Subcutaneous abdominal adipose tissue (tissue), 5 donors: ENCODE measurements around the gene GOLGA7B.

ENCODE experiments used
- H3K27ac ChIP-seq: one replicate; pipeline ENCODE4 v1.7.0; 2013; ENCODE audit warnings: low read depth, mild to moderate bottlenecking, inconsistent platforms, low read length, moderate library complexity
- H3K27me3 ChIP-seq, 5 donors: one replicate each; pipeline ENCODE4 v1.7.0; 2013; ENCODE audit warnings: low read length in 5 of 5, inconsistent platforms in 1 of 5; ENCODE audit not compliant: control insufficient read depth in 5 of 5, insufficient read depth in 4 of 5
- H3K36me3 ChIP-seq, 5 donors: one replicate each; pipeline ENCODE4 v1.7.0; 2013; ENCODE audit warnings: low read length in 5 of 5; ENCODE audit not compliant: control insufficient read depth in 5 of 5, insufficient read depth in 5 of 5
- H3K4me1 ChIP-seq, 5 donors: one replicate each; pipeline ENCODE4 v1.7.0; 2013; ENCODE audit warnings: low read length in 5 of 5, mild to moderate bottlenecking in 3 of 5, moderate library complexity in 1 of 5; ENCODE audit not compliant: control insufficient read depth in 5 of 5, insufficient read depth in 5 of 5
- H3K4me3 ChIP-seq, 5 donors: one replicate each; pipeline ENCODE4 v1.7.0; 2013; ENCODE audit warnings: low read length in 5 of 5, low read depth in 1 of 5
- H3K9ac ChIP-seq, 5 donors: one replicate each; pipeline ENCODE4 v1.7.0; 2013; ENCODE audit warnings: low read length in 5 of 5, mild to moderate bottlenecking in 4 of 5, moderate library complexity in 3 of 5
- H3K9me3 ChIP-seq, 5 donors: one replicate each; pipeline ENCODE4 v1.7.0; 2013; ENCODE audit warnings: low read length in 5 of 5; ENCODE audit not compliant: control insufficient read depth in 5 of 5
- donor health status: healthy.
- donor health status: healthy.
- donor health status: healthy.
- donor health status: healthy.
- donor health status: healthy.

Gene GOLGA7B

GRCh38 chr10:97816609-97817008, 33.0 kb upstream of the GOLGA7B start:
- Histone ChIP-seq H3K9ac (no peak overlapping the region), H3K27me3 (peaks cover 0 to 6% (median 0%) of the 10 kb centered on the region in 5 donors), H3K4me3 (no peak overlapping the region), H3K27ac (no peak overlapping the region), H3K36me3 (no peaks in the 10 kb centered on the region), H3K4me1 (peaks cover 0 to 17% (median 3%) of the 10 kb centered on the region in 5 donors), H3K9me3 (no peaks in the 10 kb centered on the region)

GRCh38 chr10:97818572-97818971, 31.1 kb upstream of the GOLGA7B start:
- H3K4me1 ChIP-seq: peaks cover 0 to 30% (median 5%) of the 10 kb centered on the region in 5 donors
- H3K27ac ChIP-seq: no peak overlapping the region
- H3K27me3 ChIP-seq: peaks cover 0 to 4% (median 0%) of the 10 kb centered on the region in 5 donors
- no peaks in the 10 kb centered on the region for H3K36me3 ChIP-seq
- no peak overlapping the region for H3K9ac ChIP-seq
- H3K9me3 ChIP-seq: no peaks in the 10 kb centered on the region
- no peak overlapping the region for H3K4me3 ChIP-seq

GRCh38 chr10:97820096-97820704, 29.4 kb upstream of the GOLGA7B start:
- Histone ChIP-seq H3K4me3 (no peak overlapping the region), H3K27ac (no peak overlapping the region), H3K27me3 (peaks cover 0 to 4% (median 0%) of the 10 kb centered on the region in 5 donors), H3K9me3 (no peaks in the 10 kb centered on the region), H3K9ac (no peak overlapping the region), H3K36me3 (no peaks in the 10 kb centered on the region), H3K4me1 (peaks cover 0 to 42% (median 9%) of the 10 kb centered on the region in 5 donors)

- H3K36me3 ChIP-seq: no peaks in the 10 kb centered on the region
- peaks cover 0 to 4% (median 0%) of the 10 kb centered on the region in 5 donors for H3K27me3 ChIP-seq
- no peaks in the 10 kb centered on the region for H3K9me3 ChIP-seq
- H3K4me1 ChIP-seq: peaks cover 0 to 49% (median 16%) of the 10 kb centered on the region in 5 donors
- no peak overlapping the region for H3K4me3 ChIP-seq
- H3K9ac ChIP-seq: no peak overlapping the region
- no peak overlapping the region for H3K27ac ChIP-seq
Observed at GRCh38 chr10:97821308-97822038, 28.2 kb upstream of the GOLGA7B start.

- Histone ChIP-seq H3K27me3 (peaks cover 0 to 4% (median 0%) of the 10 kb centered on the region in 5 donors), H3K4me1 (peaks cover 0 to 49% (median 16%) of the 10 kb centered on the region in 5 donors), H3K27ac (no peak overlapping the region), H3K36me3 (no peaks in the 10 kb centered on the region), H3K4me3 (no peak overlapping the region), H3K9ac (no peak overlapping the region), H3K9me3 (no peaks in the 10 kb centered on the region)
Observed at GRCh38 chr10:97822261-97822687, 27.4 kb upstream of the GOLGA7B start.

GRCh38 chr10:97823734-97824133, 25.9 kb upstream of the GOLGA7B start:
- Histone ChIP-seq H3K9ac (no peak overlapping the region), H3K27ac (no peak overlapping the region), H3K4me3 (no peak overlapping the region), H3K36me3 (no peaks in the 10 kb centered on the region), H3K9me3 (no peaks in the 10 kb centered on the region), H3K27me3 (no peaks in the 10 kb centered on the region), H3K4me1 (peaks cover 0 to 59% (median 21%) of the 10 kb centered on the region in 5 donors)

GRCh38 chr10:97825020-97825760, 24.5 kb upstream of the GOLGA7B start:
- no peak overlapping the region for H3K9ac ChIP-seq
- no peaks in the 10 kb centered on the region for H3K36me3 ChIP-seq
- no peak overlapping the region for H3K27ac ChIP-seq
- H3K4me3 ChIP-seq: no peak overlapping the region
- peaks cover 0 to 2% (median 0%) of the 10 kb centered on the region in 5 donors for H3K27me3 ChIP-seq
- peaks cover 0 to 57% (median 21%) of the 10 kb centered on the region in 5 donors for H3K4me1 ChIP-seq
- no peaks in the 10 kb centered on the region for H3K9me3 ChIP-seq

GRCh38 chr10:97826892-97827291, 22.8 kb upstream of the GOLGA7B start:
- no peaks in the 10 kb centered on the region for H3K36me3 ChIP-seq
- no peak overlapping the region for H3K27ac ChIP-seq
- no peaks in the 10 kb centered on the region for H3K9me3 ChIP-seq
- no peak overlapping the region for H3K4me3 ChIP-seq
- H3K9ac ChIP-seq: no peak overlapping the region
- peaks cover 0 to 40% (median 15%) of the 10 kb centered on the region in 5 donors for H3K4me1 ChIP-seq
- peaks cover 0 to 5% (median 3%) of the 10 kb centered on the region in 5 donors for H3K27me3 ChIP-seq

- Histone ChIP-seq H3K4me1 (peaks cover 0 to 32% (median 15%) of the 10 kb centered on the region in 5 donors), H3K9ac (no peak overlapping the region), H3K27me3 (peaks cover 0 to 10% (median 8%) of the 10 kb centered on the region in 5 donors), H3K36me3 (no peaks in the 10 kb centered on the region), H3K27ac (no peak overlapping the region), H3K9me3 (no peaks in the 10 kb centered on the region), H3K4me3 (no peak overlapping the region)
Observed at GRCh38 chr10:97827702-97828291, 21.8 kb upstream of the GOLGA7B start.
